GM12873 (cell line): ENCODE measurements around the gene EML3.

Source experiments
- CTCF ChIP-seq: IDR thresholded peaks from 2 replicates; pipeline ENCODE4 v1.5.1; 2012; ENCODE audit warnings: low read depth, mild to moderate bottlenecking, moderate library complexity, low read length, control low read depth; ENCODE audit not compliant: insufficient read depth; ENCODE audit errors: missing control alignments

EML3 gene

GRCh38 chr11:62611705-62612365 is 740 bp downstream of the EML3 start:
- no peak for TF ChIP-seq CTCF

GRCh38 chr11:62610814-62611704 is 1.5 kb downstream of the EML3 start:
- TF ChIP-seq CTCF: no peak

GRCh38 chr11:62610403-62610802 is 2.2 kb downstream of the EML3 start:
- no peak for TF ChIP-seq CTCF

GRCh38 chr11:62608776-62609175 is 3.8 kb downstream of the EML3 start:
- TF ChIP-seq CTCF: no peak

GRCh38 chr11:62607714-62608113 is 4.9 kb downstream of the EML3 start:
- no peak for TF ChIP-seq CTCF

GRCh38 chr11:62605902-62606301 is 6.7 kb downstream of the EML3 start:
- no peak for TF ChIP-seq CTCF

GRCh38 chr11:62605467-62605866 is 7.1 kb downstream of the EML3 start:
- no peak for TF ChIP-seq CTCF
